Measurements from ENCODE around the gene LETM1. TPM values are rescaled to one million over a fixed set of nuclear protein-coding genes. Genes with fewer than 3 reads are reported as not detected.

The LETM1 gene
- total RNA-seq, 1 donor from 2014 or later: 64.3 TPM

GRCh38 chr4:1873291-1873690 is 17.3 kb upstream of the LETM1 start:
- no peak for TF ChIP-seq CTCF (conservative IDR thresholded peaks at IDR 0.05)

GRCh38 chr4:1872870-1873269 is 16.9 kb upstream of the LETM1 start:
- peaks cover 4% of the 10 kb centered on the region for H3K36me3 Mint-ChIP-seq
- H3K27ac Mint-ChIP-seq: peak overlapping the region; percentile 91
- peaks cover 3% of the 10 kb centered on the region for H3K27me3 Mint-ChIP-seq
- DNase-seq (ENCODE audit: extremely low spot score, unreplicated experiment): no peak
- no peaks in the 10 kb centered on the region for H3K9me3 Mint-ChIP-seq
- peak overlapping the region; percentile 93 for H3K4me3 Mint-ChIP-seq
- TF ChIP-seq CTCF (conservative IDR thresholded peaks at IDR 0.05): no peak
- H3K4me1 Mint-ChIP-seq (ENCODE audit: unreplicated experiment): peaks cover 37% of the 10 kb centered on the region

More at GRCh38 chr4:1873291-1873690, 17.3 kb upstream of the LETM1 start:
- Mint-ChIP-seq H3K36me3 (peaks cover 4% of the 10 kb centered on the region), H3K4me3 (peak overlapping the region; percentile 93), H3K4me1 (ENCODE audit: unreplicated experiment) (peaks cover 37% of the 10 kb centered on the region), H3K27ac (peak overlapping the region; percentile 91), H3K27me3 (peaks cover 3% of the 10 kb centered on the region), H3K9me3 (no peaks in the 10 kb centered on the region)
- no peak for DNase-seq (ENCODE audit: extremely low spot score, unreplicated experiment)

DNA sequence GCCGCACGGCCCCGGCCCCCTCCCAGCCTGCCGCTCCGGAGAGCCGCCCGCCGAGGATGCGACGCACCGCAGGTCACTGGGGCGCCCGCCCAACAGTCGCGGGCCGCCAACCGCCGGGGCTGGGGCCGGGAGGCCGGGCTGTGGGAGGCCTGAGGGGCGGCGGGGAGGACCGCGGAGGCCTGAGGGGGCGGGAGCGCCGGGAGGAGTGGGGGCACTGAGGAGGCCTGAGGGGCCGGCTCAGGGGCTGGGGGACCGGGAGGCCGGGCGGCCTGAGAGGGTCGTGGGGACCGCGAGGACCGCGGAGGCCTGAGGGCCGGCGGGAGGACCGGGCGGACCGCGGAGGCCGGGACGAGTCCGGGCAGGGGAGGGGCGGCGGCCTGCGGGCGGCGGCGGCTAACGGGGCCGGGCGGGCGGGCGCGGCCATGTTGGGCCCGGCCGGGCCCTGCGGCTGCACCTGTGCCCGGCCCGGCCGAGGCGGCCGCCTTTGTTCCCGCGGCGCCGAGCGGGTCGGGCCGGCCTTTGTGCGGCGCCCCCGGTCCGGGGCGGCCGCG is 15.6 kb upstream of the LETM1 start:
- no peak overlapping the region for H3K4me3 Mint-ChIP-seq
- DNase-seq (ENCODE audit: extremely low spot score, unreplicated experiment): peak; percentile 76
- H3K4me1 Mint-ChIP-seq (ENCODE audit: unreplicated experiment): peaks cover 29% of the 10 kb centered on the region
- H3K27me3 Mint-ChIP-seq: peaks cover 3% of the 10 kb centered on the region
- no peaks in the 10 kb centered on the region for H3K9me3 Mint-ChIP-seq
- TF ChIP-seq CTCF (conservative IDR thresholded peaks at IDR 0.05): no peak
- H3K27ac Mint-ChIP-seq: no peak overlapping the region
- H3K36me3 Mint-ChIP-seq: peaks cover 4% of the 10 kb centered on the region

- Mint-ChIP-seq H3K36me3 (peaks cover 4% of the 10 kb centered on the region), H3K27me3 (peaks cover 3% of the 10 kb centered on the region), H3K9me3 (no peaks in the 10 kb centered on the region), H3K4me1 (ENCODE audit: unreplicated experiment) (peaks cover 29% of the 10 kb centered on the region), H3K27ac (peak within 1 kb of the TSS; percentile 93), H3K4me3 (peak within 1 kb of the TSS; percentile 93)
- no peak for TF ChIP-seq CTCF (conservative IDR thresholded peaks at IDR 0.05)
- peak; percentile 94 for DNase-seq (ENCODE audit: extremely low spot score, unreplicated experiment)
Observed at GRCh38 chr4:1870578-1871443, 14.9 kb upstream of the LETM1 start, which contains the start of gene NSD2. NSD2 (plus strand) TSS chr4:1871393; CDS start chr4:1900655, 29,262 bp downstream.

DNA sequence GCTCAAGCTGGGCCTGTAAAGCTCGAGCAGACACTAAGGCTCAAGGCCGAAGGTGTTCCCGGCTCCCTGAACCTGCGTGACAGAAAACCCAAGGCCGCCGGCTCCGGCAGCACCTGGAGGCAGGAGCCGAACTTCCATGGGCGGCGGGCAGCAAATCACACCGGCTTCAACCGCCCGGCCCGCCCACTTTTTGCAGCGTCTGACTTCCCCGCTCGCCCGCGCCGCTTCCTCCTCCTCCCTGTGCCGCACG is 14.3 kb upstream of the LETM1 start:
- H3K27me3 Mint-ChIP-seq: peaks cover 3% of the 10 kb centered on the region
- peaks cover 4% of the 10 kb centered on the region for H3K36me3 Mint-ChIP-seq
- H3K9me3 Mint-ChIP-seq: no peaks in the 10 kb centered on the region
- peaks cover 29% of the 10 kb centered on the region for H3K4me1 Mint-ChIP-seq (ENCODE audit: unreplicated experiment)
- H3K27ac Mint-ChIP-seq: peak overlapping the region; percentile 93
- TF ChIP-seq CTCF (conservative IDR thresholded peaks at IDR 0.05): no peak
- peak overlapping the region; percentile 89 for H3K4me3 Mint-ChIP-seq
- DNase-seq (ENCODE audit: extremely low spot score, unreplicated experiment): no peak
